Dedifferentiated amniotic fluid mesenchymal stem cell (primary cell): ENCODE results near the gene ZFP36L2.
A peak's percentile ranks its signal among the peaks of the same experiment; 100 is the strongest.

Experiments
- DNase-seq: peaks from one replicate; pipeline ENCODE4 v3.0.0-alpha.2; 2016; ENCODE audit errors: extremely low spot score

Gene ZFP36L2

DNA sequence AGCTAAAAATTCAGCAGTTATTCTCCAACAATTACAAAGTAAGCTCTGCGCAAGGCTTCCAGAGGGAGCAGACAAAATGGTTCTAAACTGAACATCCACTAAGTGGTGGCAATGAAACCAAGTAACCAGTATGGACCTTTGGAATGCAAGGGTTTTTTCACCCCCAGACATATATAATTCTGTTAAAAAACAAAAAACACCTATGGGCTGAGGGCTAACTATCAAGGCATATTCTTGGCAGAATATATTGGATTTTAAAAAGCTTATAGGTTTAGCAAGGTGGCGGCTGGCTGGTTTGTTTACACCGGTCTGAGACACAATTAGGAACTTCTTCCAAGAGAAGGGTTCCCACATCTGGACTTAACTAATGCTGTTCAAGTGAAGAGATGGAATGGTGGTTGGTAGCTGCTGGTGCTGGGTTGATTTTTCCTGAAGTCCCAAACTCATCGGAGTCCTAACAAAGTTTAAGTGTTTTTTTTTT, 2.8 kb downstream of the ZFP36L2 start:
- DNase-seq = no peak

DNA sequence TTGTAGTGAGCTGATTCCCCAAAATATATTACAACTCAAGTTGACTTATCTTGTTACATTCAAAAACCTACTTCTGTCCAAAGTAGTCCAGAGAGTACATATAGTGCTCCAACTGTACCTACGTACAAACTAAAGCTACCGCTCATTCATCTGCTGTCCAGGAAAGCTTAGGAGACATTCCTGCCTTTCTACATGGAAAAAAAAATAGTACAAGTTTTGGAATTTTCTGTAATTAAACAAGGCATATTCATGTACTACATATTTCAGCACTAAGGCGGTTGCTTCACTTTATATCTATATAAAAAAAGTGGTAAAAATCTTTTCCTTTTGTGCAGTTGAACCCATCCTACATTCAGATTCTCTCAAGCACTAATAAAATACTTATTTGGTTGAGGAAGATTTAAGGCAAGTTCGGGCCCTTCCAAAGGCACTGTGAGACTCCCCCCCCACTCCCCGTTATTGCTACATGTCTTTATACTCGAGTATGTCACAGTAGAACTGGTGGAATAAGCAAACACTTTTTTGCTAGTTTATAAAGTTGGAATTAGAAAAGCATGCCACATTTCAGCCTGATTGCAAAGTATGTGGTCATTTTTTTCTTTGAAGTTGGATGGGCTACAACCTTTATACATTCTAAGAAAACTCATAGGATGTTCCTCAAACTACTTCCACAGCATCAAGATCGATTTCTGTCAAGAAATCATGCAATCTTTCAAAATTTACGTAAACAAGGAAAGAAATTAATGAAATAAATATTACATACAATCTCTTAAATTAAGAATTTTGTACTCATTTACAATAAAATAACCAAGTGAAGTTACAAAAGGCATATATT, 3.7 kb downstream of the ZFP36L2 start:
- DNase-seq = no peak

DNA sequence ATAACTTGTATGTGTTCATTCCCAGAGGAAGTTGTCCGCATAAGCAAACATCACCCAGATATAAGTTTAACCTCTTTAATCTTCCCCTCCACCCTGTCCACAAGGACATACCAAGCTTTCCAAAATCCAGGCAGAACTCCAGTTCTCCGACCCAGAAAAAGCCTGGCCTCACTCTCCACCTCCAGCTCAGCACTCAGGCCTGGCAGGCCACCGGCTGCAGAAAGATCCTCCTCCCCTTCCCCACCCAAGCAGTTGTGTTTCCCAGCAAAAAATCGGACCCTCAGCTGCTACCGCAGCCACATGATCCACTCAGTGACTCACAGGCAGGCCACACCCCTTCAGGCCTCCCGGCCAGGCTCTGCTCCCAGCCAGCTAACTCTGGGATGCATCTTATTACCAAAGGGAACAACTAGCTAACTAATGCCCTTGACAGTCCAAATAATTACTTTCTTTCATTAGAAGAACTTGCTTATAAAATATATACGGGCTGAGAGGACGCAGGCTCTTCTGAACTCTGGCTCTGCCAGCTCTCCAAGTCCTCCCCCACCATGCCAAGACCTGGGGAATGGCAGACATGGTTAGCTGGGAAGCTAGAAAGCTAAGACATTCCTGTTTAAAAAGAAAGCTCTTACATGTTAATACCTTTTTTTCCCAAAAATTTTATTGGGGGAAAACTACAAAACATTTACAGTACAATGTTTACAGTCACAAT, 4.5 kb downstream of the ZFP36L2 start:
- DNase-seq = peak; percentile 92

DNA sequence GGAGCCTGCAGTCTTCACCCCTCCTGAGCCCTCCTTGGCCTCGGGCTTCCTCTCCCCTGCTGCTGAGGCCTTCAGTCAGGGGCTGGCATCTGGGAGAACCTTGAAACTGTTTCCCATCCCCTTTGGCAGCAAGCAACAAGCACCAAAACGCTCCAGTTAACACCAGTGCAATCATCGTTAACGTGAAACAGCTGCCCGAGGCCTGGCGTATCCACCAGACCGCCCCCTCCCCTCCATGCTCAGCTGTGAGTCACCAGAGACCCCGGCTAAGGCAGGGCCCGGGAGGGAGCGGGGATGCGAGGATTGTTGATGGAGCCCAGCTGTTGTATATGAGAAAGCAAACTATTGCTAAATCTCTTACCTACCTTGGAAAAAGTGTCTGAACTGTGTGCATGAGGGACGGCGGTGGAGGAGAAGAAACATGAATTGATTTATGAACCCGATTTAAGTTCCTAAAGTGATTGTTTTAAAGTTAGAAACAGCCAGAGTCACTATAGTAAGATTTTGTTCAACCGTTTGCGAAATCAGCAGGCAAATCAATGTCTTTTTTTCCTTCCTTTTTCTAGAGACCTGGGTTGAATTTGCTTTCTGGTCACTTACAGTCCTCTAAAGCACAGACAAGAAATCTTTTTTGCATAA, 5.2 kb downstream of the ZFP36L2 start:
- DNase-seq = peak; percentile 89

DNA sequence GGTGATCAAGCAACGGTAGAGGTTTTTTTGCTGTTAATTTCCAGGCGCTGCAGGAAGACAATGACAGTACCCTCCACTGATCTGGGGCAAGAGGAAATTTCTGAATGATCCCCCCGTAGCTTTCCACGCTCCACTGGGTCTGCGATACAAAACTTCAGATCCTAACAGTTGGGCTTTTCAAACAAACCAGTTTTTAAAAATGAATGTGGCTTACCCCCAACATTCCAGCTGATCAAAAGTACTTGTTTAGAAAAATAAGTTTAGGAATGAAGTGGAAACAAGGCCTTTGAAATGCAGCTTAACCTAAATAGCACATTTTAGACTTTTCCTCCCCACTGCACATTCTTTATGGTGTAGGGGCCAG, 5.7 kb downstream of the ZFP36L2 start:
- no peak for DNase-seq

DNA sequence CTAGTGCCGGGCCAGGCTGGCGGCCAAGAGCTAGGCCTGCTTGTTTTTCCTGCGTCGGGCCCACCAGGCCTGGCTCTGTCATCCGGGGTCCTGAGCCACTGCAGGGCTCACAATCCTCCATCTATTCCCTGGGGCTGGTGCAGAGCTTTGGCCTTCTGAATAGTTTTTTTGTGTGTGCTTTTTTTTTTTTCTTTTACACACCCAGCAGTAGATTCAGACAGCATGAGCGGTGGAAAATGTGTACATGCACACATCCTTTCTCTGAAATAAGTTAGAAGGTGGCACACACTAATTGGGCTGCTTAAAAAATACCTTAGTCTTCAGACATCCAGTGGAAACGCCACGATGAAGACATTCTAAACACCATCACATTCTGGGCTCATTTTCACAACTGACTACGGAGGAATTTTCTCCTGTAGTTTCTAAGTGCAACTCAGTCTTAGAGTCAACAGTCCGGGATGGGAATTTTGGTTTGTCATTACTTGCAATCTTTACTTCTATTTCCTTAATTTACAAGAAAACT, 6.1 kb downstream of the ZFP36L2 start:
- DNase-seq = peak; percentile 26

DNA sequence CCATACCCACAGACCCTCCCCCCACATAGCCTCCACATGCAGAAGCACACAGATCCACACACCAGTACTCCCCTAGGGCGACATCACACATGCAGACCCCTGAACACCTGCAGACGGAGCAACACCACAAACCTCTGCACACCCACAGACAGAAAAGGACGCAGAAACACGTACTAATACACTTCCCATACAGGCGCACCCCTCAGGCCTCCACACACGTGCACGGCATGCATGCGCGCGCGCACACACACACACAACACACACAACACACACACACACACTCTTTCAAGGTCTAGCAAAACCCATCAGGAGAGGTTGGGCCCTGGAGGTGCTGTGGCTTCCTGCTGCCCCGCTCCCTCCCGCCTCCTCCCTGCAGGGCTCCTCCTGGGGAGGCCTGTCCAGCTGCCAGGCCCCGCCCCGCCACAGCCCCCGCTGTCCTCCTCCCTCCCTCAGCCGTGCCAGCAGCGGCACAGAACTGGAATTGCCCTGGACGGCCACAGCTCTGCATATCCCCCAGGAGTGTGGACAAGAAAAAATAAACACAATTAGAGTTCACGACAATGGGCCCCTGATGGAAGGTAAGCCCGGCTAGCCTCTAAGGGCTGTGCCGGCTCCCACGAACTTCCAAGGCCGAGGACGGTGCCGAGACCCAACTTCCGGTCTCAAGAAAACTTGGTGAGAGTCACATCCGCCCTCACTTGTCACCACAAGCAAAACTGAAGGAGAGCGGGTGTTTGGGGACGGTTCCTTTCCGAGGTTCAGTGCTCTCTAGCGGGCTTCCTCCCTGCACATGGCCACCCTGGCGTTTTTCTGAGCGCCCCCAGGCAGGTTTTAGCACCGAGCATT, 6.8 kb downstream of the ZFP36L2 start:
- DNase-seq = peak; percentile 37

DNA sequence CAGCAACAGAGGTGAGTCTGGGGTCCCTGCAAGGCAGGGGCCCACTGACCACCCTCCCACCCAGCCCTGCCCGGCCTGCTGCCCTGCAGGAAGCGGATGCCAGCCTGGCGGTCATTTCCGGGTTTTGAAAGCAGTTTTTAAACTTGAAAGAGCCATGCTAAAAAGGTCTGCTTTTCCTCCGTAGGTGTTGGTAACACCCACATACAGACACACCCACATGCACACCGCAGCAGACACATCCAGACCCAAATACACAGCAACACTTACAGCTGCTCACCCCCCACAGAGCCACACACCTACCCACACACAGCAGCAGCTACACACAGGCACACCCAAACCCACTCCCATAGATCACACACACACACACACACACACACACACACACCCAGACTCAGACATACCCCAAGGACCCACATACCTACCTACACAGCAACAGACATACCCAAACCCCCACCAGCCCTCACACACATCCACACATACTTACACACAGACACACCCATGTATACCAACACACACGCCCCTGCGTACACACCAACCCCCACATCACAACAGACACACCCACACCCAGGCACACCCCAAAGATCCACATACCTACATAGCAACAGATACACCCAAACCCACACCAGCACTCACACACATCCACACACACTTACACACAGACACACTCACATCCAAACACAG, 7.6 kb downstream of the ZFP36L2 start:
- DNase-seq = no peak

DNA sequence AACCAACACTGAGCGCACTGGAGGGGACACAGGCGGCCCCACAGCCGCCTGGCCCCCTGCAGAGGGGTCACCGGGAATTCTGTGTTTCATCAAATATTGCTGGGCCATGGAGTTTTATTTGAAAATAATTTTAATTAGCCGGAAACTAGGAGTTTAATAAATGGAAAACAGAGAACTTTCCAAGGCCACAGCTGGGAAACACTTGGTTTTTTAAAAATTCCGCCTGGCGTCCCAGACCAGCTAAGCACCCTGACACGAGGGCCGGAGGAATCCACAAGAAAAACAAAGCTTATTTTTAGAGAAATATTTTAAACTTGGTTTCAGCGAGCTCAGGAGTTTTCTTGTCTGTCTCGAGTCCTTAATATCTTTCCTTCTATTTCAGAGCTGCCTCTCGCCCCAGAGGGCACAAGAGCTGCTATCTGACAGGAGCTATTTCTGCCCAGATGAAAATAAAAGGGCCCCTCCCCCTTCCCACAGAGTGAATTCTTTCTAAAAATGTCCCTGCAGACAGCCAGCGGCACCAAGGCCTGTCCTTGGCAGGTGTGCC, 8.2 kb downstream of the ZFP36L2 start:
- DNase-seq = peak; percentile 40

DNA sequence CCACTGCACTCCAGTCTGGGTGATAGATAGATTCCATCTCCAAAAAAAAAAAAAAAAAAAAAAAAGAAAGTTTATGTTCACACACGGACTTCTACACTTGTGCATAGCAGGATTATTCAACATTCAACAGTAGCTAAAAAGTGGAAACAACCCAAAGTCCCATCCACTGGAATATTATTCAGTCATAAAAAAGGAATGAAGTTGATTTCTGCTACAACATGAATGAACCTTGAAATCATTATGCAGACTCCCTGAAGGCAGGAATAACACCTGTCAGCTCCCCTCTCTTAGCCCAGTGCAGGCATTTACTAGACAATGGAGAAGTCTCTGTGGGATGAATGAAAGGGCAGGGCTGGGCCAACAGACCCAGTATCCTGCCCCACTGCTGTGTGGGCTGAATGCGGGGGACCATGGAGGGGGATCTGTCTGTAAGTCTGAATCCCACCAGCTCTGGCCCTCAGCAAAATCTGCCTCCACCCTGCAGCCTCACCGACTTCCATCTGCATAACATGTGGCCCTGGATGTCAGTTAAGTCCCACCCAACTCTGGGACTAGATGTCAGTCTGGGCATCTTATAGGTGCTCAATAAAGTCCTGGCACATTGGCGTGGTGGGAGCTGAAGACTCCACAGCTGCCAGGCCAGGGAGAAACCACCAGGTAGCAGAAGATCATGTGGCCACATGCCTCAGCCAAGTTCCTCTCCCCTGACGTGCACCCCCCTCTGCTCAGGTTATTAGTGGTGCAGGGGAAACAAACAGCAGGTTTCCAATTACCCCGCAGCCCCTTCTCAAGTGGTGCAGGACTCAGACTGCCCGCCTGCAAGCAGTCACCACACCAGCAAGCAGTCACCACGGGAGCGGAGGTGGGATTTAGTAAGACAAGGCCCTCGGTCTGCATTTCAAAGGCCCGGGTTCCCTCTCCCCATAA, 8.9 kb downstream of the ZFP36L2 start:
- DNase-seq = no peak

DNA sequence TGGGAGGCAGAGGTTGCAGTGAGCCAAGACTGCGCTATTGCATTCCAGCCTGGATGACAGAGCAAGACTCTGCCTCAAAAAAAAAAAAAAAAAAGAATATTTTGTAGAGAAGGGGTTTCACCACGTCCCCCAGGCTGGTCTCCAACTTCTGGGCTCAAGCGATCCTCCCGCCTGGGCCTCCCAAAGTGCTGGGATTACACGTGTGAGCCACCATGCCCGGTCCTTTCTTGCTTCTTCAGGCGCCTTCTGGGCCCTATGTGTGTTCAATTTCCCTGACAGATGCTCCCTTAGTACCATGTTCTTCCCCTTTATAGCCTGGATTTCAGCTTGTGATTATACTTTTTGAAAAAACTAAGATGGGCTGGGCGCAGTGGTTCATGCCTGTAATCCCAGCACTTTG, 9.8 kb downstream of the ZFP36L2 start:
- DNase-seq = no peak

DNA sequence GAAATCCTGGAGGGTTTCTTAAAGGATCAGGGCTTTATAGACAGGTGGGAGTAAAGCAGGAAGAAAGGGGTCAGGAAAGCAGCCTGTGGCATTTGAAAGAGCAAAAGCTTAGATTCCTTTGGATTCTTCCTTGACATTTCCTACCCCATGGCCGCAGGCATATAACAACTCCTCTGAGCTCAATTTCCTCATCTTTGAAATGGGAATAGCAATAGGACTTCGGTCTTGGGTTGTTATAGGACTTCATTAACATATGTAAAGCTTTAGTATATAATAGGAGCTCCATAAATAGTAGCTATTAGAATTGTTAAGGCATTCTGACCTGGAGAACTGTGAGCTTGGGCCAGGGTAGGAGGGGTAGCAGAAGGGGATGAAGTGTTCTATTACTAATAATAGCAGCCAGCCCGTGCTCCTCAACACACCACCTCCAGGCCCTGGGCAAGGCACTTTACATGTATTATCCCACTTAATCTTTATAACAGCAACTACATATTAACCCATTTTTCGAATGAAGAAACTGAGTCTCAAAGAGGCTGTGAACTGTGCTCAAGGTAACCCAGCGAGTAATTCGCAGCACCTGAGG, 10.6 kb downstream of the ZFP36L2 start:
- DNase-seq = no peak

DNA sequence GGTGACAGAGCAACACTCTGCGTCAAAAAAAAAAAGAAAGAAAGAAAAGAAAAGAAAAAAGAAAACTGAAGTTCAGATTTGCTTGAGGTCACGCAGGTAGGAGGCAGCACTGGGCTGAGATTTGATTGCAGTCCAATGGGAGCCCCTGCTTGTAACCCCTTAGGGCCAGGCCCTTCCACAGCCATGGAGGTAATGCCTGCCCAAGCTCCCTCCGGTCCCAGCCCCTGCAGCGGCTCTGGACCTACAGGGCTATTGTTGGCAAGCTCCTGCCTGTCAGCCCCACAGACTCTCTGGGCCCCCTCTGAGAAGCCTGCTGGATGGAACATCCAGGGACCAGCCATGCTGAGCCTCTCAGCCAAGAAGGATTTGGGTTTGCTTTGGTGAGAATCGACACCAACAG, 12.2 kb downstream of the ZFP36L2 start:
- no peak for DNase-seq

DNA sequence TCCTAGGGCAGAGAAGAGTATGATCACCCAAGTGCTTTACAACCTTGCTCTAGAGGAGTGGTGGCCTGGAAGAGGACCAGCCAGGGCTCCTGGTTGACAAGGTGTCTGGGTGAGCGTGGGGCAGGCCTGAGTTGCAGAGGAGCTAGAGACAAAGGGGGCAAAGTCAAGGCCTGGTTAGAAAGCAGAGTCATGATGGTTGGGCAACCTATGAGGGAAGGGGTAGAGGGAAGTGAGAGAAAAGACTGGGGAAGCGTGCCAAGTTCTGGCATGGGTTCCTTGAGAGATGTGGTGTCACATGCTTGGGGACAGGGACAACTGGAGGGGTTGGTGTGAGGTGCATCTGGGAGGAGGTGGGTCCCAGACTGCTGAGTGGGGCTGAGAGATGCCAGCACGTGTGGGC, 13.5 kb downstream of the ZFP36L2 start:
- no peak for DNase-seq

DNA sequence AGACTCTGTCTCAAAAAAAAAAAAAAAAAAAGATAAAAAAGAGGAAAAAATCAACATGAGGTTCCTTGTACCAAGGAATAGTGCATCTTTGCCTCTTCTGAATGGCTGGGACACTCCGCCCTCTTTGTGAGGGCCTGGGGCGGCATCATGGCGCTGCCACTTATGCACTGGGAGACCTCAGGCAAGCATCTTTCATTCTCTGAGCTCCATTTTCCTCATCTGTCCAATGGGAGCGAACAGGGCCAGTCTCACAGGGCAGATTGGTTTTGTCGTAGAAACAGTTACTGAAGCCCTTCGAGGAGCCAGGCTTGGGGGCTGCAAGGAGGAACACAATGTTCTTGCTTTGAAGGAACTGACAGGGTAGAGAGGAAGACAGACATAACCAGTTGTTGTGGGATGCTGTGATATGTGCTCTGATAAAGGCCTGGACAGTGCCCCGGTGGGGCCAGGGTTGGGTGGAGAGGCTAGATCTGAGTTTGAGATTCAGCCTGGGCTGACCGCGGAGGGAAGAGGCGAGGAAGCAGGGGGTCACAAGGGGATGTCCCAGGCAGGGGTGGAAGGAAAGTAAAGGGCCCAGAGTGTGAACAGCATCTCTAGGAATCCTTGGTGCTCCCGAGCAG, 14.1 kb downstream of the ZFP36L2 start:
- DNase-seq = no peak

DNA sequence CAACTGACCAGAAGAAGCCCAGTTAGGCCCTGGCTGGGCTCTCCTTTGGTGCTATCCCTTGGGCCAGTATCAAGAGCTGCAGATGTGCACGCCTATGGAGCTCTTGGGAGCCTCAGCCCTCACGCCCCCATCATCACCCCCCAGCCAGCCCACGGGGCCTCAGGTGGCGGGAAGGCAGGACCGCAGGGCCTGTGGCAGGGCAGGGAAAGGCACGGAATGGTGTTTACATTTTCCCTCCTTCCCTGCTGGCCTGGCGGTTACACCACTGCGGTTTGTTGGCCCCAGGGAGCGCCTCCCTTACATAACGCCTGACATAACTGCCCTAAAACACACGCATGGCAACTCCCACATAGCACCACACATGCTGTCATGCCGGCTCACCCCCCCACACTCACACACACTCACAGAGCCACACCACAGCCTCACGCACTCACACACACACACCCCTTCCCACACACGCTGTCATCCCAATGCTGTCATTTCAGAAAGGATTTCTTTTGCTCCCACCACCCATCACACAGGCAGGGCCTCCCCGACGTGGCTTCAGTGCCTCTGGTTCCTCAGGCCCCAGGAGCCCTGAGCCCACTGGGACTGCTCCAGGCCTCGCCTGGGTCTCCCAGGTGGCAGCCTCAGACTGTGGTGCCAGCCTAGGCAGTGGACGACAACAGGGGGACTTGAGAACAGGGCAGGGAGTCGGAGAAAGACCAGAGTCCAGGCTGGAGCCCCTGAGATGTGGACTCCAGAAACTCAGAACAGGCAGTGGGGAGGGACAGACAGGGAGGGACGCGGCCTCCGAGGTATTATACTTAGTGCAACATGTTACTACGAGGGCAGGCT, 15.7 kb downstream of the ZFP36L2 start:
- DNase-seq = no peak

DNA sequence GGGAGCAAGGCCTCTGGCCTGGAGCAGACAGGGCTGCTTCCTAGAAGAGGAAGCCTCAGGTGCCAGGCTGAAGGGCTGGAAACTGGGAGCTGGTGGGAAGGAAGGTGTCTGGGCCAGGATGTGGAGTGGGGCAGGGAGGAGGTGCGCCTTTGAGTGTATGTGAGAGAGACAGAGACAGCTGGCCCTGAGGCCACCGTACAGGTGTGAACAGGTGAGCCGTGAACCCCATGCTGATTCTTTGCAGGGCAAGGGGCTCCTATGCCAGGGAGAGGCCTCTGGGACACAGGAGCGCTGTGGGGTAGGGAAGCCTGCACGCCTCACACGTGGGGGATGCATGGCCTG, 16.3 kb downstream of the ZFP36L2 start:
- DNase-seq = no peak

DNA sequence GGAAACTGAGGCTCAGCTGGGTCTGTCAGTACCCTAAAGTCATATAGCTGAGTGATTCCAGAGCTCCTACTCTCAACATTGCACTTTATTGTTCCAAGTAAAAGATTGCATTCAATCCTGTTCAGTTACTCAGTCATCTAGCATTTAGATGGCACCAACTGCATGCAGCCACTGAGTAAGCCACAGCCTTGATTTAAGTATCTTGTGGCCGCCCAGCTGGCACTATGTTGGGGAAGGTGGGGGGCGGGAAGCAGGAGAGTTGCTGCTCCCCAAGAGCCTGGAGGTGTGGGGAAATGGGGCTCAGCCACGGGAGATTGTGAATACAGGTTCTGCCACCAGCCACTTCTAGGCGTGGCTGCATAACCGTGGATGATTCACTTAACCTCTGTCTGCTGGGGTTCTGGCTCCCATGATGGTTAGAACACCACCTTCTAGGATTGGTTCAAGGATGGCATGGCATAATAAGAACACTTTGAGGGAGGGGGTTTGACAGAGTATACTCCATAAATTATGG, 17.1 kb downstream of the ZFP36L2 start:
- no peak for DNase-seq
